NCI-H748 treated with DMSO at 0.1 percent for 48 hours (cell line): ENCODE data around the gene MKKS.
"Not testable (repeated sequence)": the region's sequence is repeated elsewhere in the genome, so short reads cannot be mapped to it uniquely, and the experiment has no call there.

Source experiments
- DNase-seq: peaks from one replicate; lab custom pipeline; 2025; lab: John Stamatoyannopoulos, UW

Gene MKKS

DNA sequence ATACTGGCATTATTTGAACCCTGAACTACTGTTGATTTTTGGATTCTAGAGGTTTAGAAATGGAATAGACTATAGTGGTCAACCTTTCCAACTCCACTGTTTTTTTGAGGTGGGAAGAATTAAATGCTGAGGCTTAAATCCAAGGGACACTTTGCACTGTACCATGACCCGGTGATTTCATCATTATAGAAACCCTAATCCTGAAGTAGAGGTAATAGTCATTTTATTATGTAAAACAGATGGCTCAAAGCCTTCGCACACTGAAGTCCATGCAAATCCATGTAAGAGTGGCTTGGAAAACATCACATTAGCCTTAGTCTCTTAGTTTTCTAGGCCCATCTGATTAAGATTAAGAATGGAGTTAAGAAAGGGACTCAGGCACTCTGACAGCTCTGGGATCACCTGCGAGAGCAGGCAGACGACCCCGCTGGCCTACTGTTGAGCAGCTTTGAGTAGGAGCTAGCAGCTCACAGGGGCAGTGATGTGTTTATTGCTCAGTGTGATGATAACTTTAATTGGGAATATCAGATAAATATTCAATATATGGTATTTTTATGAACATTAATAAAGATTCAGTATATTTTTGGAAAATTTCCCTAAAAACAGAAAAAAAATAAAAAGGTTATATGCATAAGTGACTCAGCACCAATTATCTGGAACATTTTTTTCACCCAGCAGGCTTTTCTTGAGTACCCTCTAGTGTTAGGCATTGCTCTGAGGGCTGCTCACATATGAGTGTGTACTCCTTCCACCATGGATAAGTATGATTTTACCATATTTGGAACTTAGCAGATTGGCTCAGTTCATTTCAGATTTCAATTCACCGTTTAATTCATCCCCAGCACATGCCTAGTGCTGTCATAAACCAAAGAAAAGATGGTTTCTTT, 14.5 kb upstream of the MKKS start:
- no peak for DNase-seq

DNA sequence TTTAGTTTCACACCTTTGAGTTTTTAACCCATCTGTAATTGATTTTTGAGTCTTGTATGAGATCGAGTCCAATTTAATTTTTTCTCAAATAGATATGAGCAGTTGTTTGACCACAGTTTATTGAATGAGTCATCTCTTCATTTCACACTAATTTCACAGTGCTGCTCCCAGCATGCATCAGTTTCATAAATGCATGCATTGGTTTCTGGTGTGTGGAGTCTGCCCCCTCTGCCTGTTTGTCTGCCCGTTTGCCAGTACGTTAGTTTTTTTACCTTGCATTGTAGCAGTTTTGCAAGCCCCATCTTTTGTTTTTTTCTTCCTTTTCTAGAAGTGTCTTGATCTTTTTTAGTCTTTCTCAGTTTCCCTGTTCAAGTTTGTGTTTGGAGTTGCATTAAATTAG, 13.0 kb upstream of the MKKS start:
- peak; percentile 17 for DNase-seq

DNA sequence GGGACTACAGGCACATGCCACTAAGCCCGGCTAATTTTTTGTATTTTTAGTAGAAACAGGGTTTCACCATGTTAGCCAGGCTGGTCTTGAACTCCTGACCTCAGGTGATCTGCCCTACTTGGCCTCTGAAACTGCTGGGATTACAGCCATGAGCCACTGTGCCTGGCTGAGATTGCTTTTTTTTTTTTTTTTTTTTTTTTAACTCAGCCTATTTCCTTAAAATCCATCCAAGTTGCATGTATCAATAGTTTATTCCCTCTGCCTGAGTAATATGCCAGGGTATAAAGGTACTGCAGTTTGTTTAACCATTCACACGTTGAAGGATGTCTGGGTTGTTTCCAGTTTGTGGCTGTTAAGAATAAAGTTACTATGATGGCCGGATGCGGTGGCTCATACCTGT, 11.7 kb upstream of the MKKS start:
- no peak for DNase-seq

DNA sequence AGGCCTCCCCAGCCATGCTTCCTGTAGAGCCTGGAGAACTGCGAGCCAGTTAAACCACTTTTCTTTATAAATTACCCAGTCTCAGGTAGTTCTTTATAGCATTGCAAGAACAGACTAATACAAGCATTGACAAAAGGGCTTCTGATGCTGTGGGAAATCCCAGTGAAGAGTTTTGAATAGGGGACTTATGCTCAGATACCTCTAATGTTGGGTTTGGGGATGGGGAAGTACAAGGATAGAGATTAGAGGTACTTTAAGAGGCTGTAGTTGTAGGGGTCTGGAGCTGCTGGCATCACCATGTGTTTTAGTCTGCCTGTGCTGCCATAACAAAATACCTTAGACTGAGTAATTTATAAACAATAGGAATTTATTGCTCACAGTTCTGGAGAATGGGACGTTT, 9.9 kb upstream of the MKKS start:
- DNase-seq, result no peak

DNA sequence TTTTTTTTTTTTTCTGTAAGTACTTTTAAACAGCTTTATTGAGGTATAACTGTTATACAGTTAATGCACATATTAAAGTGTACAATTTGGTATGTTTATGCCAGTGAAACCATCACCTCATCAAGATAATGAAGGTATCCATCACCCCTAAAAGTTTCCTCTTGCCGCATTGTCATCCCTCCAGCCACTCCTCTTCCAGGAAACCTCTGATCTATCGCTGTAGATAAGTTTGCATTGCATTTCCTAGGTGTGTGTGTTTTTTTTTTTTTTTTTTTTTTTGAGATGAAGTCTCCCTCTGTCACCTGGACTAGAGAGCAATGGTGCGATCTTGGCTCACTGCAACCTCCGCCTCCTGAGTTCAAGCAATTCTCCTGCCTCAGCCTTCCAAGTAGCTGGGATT, 4.2 kb upstream of the MKKS start:
- DNase-seq, result no peak

DNA sequence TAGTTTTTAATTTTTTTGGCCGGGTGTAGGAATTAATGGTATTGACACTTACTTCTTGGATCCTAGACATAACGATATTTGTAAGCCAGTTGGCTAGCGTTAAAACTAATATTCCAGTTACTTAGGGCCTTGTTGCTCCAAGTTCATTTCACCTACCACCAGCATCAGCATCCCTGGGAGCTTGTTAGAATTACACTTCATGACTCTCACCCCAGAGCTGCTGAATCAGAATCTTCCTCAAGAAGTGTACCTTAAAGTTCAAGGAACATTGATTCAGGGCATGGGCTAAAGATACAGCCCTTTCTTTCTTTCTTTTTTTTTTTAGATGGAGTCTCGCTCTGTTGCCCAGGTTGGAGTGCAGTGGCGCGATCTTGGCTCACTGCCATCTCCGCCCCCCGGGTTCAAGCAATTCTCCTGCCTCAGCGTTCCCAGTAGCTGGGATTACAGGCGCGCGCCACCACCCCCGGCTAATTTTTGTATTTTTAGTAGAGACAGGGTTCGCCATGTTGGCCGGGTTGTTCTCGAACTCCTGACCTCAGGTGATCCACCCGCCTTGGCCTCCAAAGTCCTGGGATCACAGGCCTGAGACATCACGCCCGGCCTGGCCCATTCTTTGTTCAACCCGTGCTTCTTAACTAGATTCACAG, 2.2 kb upstream of the MKKS start:
- no peak for DNase-seq

DNA sequence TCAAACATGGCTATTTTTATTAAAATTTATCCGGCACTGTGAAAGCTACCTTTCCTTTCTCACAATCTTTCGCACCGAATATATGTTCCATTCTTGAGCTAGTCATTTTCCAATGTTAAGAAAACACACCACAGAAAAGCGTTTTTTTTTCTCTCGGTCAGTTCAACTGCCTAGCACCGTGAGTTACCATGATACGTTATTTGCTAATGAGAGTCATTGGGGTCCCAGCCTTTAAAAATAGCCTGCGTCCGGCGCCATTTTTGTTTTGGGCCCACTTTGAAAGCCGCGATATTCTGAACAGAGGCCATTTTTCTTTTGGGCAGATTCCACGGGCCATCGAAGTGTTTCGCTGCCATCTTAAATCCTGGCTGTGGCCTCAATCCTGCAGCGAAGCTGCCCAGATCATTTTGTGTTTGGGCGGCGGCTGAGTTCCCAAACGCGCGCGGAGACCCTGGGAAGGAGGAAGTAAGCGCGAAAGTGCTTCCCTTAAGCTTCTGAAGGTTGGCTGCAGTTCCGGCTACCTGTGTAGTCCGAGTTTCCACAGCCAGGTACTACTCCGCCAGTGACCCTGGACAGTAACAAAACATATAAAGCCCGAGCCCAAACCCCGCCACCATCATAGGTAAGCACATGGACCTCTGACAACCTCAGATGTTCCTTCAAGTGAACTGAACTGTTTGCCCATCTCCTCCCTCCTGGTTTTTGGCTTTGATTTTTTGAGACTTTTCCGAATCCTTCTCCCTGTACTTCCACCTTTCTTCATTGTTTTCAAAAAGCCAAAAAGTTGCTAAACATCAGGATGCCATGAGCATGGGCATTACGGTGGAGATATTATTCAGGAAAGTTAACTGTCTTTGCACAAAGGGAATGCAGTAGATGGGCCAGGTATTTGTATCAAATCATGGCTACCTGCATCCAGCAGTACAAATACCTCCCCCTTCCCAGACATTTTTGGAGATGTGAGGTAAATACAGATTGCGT, 1.1 kb upstream of the MKKS start, which contains the start of gene SLX4IP:
Gene SLX4IP (plus strand): TSS at position 474 of the 981 bp plus-strand sequence. CDS start 22,900 bp downstream, outside the sequence.
- peak; percentile 99 for DNase-seq

DNA sequence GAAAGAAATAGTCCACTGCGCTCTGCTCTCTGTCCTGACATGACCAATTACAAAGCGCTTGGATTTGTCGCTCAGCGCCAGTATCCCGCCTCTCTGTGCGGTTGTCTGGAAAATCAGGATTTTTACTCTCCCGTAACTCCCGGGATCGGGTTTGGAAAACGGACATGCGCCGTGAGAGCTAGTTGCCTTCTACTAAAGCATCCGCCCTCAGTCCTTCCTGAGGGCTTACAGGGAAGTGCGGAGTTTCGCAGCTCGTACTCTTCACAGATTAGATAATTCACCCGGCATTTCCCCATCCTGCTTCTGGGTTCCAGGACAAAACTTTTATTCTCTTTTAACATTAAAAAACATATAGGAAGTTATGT, 427 bp upstream of the MKKS start:
- DNase-seq, result peak; percentile 91

DNA sequence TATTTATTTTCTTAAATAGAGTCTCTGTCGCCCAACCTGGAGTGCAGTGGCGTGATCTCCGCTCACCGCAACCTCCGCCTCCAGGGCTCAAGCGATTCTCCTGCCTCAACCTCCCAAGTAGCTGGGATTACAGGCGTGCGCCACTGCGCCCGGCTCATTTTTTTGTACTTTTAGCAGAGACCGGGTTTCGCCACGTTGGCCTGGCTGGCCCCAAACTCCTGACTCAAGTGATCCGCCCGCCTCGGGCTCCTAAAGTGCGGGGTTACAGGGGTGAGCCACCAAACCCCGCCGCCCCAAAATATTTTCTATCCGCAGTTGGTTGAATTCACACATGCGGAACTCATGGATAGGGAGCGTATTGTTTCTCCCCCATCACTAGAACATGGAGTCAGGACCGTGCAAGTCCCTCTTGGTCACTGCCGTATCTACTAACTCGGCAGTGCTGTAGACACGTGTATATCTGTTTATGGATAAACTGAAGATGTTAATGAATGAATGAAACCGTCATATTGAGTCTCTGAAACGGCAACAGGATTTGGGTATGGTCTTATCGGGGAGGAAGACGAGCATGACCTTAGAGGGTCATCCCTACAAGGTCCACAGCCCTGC, 904 bp downstream of the MKKS start:
- no peak for DNase-seq

DNA sequence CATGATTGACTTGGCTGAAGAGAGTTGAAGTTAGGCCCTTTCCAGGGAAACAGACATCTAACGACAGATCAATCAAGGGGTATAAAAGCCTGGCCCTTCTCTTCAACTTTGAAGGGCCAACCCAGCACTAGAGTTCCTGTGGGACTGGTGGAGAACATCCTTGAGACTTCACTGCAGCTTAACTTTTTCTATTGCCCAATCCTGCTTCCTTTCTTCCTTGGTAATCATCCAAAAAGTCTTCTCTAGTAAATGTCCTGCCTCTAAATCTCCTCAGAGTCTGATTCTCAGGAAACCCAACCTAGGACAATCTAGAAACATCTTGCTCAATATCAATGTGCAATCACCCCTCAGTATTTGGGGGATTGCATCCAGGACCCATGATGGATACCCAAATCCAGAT, 1.9 kb downstream of the MKKS start:
- no peak for DNase-seq

DNA sequence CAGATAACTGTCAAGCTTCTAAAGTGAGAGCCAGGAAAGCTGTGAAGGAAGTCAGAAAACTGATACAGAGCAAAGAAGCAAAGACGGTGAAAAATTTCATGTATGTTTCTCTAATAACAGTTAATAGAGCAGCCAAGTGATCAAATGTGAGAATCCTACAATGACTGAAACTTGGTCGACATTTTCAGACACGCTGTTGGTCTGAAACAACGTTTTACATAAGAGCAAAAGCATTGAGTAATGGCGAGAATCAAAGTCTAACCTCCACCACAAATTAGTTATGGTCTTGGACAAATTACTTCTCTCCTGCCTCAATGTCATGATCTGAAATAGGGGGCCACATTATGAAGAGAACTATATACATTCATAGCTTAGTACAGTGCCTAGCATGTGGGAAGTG, 3.3 kb downstream of the MKKS start:
- DNase-seq, result no peak

DNA sequence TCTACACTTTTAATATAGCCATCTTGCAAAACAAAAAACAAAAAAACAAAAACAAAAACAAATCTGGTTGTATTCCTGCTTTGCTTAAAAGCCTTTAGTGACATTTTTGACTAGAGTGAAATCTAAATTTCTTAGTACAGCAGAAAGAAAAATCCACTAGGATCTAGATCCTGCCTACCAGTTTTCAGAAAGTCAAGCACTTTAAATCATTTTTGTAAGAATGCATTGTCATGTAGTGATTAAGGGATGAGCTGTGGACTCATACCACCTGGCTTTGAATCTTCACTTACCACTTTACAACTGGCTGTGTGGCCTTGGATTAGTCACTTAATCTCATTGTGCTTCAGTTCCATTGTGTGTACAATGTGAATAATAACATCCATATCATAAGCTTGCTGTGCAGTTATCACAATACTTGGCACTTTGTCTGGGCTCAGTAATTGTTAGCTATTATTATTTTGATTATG, 4.0 kb downstream of the MKKS start:
- DNase-seq, result no peak

DNA sequence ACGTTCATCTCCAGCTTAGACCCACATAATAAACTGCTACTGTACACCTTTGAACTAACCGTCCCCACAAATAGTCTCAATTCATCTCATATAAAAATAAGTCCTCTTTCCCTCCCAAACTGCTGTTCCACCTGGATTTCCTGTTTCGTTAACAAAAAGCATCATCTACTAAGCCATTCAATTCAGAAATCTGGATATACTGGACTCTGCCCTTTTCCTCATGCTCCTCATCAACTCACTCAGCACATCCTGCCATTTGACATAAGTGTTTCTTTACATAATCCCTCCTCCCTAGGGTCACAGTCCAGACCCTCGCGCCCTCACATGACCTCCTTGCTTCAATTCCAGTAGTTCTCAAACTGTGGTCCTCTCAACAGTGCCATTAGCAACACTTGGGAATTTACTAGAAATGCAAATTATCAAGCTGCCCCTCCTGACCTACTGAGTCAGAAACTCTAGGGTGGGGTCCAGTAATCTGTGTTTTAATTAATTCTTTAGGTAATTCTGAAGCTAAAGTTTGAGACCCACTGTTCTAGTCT, 4.5 kb downstream of the MKKS start:
- DNase-seq, result no peak

DNA sequence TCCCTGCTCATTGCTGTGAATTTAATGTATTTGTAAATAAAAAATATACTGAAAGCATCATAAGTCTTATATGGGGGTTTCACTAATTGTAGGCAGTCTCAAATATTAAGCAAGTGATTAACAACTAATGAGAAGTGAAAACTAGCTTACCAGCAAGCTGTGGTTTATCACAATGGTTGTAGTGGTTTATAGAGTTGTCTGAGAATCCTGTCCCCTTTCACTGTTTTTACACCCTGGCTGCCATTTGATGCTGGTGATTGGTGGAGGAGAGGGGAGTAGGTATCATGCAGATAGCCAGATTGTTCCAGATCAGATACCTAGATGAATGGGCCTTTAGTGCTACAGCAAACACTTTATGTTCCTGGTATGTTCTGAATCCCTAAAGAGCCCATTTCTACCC, 6.0 kb downstream of the MKKS start:
- no peak for DNase-seq

DNA sequence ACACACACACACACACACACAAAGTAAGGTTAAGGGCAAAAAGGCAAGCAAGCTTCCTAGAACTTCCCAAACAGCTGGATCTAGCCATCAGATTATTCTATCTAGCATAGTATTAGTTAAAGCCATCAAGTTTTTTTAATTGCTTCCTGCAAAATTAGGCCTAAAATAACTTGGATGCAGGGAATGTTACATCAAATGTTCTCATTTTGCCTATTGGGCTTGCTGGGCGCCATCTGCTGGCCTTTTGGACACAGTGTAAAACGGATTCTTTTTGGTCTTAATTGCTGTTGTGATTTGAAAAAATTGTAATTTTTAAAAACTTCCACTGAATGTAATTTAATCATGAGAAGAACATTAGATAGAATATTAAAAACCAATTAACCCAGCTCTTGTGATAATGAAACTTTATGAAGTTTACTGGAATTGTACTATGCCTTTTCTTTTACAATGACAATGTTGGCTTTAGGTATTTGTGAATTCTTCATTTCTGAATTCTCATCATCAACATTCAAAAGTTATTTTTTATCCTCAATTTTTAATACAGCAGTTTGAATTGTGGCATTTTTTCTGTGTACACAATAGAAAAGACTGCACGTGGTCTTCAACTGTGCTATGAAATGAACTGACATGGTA, 6.8 kb downstream of the MKKS start:
- DNase-seq, result peak; percentile 28

DNA sequence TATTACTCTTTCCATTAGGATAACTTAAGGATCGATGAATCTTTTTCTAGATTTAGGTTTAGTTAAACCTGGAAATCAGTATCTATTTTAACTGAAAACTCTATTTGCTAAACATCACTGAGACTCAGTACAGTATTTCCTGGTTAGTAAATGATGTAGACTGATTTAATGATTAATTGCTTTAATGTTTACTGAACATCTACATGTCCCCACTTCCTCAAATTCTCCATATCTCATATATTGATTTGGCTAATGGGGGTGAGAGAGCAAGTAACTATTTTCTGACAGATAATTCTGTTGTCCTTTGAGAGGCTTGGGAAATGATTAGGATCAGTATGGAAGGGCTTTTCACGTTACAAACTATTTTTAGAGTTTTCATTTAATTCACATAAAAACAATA, 10.3 kb downstream of the MKKS start:
- no peak for DNase-seq

DNA sequence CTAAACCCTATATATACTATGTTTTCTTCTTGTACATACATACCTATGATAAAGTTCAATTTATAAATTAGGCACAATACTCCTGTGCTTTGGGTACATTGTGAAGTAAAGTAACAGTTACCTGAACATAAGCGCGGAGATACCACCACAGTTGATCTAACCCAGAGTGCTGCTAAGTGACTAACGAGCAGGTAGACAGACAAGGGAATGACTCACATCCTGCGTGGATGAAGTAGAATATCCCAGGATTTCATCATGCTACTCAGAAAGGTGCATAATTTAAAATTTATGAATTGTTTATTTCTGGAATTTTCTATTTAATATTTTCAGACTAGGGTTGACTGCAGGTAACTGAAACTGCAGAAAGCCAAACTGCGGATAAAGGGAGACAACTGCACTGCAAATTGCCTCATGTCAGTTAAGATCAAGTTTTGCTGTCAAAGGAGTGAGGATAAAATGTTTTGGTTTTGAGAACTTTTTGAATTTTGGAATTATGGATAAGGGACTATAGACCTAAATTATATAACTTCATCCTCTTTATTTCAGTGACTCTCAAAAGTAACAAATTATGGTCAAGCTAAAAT, 14.4 kb downstream of the MKKS start:
- no peak for DNase-seq

DNA sequence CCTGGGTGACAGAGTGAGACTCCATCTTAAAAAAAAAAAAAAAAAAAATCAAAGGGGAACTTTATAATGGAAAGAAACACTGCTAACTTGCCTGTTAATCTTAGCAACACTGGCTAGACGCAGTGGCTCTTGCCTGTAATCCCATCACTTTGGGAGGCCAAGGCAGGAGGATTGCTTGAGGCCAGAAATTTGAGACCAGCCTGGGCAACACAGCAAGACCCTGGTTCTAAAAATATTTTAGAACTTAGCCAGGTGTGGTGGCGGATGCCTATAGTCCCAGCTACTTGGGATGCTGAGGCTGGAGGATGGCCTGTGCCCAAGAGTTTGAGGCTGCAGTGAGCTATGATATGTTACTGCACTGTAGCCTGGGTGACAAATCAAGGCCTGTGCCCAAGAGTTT, 16.8 kb downstream of the MKKS start:
- DNase-seq, result not testable (repeated sequence)

DNA sequence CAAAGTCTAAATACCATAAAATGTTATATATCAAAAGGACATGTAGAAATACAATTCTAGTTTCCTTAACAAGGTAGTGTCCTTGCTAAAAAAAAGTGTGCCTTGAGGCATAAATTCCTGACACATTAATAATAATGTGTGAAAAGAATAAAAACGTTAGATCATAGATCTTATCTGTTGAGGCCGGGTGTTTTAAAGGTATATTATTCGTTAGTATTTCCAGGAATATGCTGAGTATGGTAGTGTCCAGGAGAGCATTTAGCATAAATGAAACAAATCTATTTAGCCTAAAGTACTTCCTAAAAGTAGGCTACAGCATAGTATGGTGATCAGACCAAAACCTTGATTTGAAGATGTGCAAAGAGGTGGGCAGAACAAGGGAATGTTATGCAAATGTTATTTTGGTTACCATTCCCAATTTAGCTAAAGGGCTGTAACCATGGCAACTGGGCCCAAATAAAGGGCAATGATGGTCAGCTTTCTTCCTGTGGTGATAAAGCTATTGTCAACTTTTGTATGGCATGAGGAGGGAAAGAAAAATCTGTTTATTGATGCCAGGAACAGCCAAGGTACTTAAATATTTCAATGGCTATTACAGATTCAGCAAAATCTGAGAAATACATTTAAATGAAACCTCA, 18.9 kb downstream of the MKKS start:
- DNase-seq, result no peak
